ENCODE measurements around the gene SSH3. TPM values are rescaled to one million over a fixed set of nuclear protein-coding genes. Genes with fewer than 3 reads are reported as not detected.

The SSH3 gene
- total RNA-seq, 1 donor from 2014 or later: 6.8 TPM

DNA sequence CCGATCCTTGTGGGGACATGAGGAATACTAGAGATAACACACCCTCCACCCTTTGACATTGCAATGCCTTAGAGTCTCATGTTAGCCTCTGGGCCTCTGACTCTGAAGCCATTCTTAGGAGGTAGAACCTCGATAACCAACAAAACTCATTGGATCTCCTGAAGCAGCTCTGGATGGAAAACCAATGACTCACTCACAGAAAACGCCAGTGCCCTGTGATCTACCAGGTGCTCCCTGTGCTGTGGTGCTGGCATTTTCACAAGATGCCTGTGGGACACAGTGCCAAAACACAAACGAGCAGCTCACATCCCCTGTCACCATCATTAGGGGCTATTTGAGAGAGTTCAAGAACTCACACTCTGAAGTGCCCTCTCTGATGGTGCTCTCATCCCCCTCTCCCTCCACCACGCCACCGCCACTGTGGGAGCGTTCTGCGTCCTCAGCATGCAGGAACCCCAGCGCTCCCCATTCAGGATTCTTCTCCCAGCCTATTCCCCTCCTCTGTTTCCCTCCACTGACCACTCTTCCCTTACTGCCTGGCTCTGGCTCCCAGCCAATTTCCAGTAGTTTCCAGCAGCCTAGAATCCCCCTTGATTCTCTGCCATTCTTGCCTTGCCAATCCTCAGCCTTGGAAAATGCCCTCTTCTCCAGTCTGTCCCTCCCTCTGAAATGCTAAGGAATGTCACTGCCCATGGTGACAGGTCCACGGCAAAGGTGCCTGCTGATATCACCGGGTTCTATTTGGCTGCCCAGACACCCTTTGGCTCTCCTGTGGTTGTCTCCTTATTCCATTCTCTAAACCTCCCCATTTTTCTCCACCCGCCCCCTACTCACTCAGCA lies 54.7 kb downstream of the SSH3 start:
- Histone ChIP-seq H3K36me3 (ENCODE audit: control insufficient read depth in 3 of 3, insufficient read depth in 3 of 3, low read length in 3 of 3) (no peaks in the 10 kb centered on the region), H3K27me3 (ENCODE audit: control insufficient read depth in 3 of 3, insufficient read depth in 3 of 3, low read length in 3 of 3) (no peaks in the 10 kb centered on the region), H3K4me1 (ENCODE audit: control insufficient read depth in 3 of 3, insufficient read depth in 3 of 3, low read length in 3 of 3) (peaks cover 15 to 48% (median 43%) of the 10 kb centered on the region in 3 donors), H3K4me3 (ENCODE audit: low read length in 3 of 3) (no peak overlapping the region), H3K27ac (ENCODE audit: low read depth, low read length) (peak overlapping the region; percentile 40), H3K9ac (ENCODE audit: low read depth in 1 of 3, low read length in 3 of 3) (peak overlapping the region in 1 of 3 donors; percentile 64), H3K9me3 (ENCODE audit: control insufficient read depth in 3 of 3, low read length in 3 of 3) (no peaks in the 10 kb centered on the region)

Small RNA genes within 50 kb of the gene (small RNA-seq; reads per million reads assigned to genes)
- not detected for gene RN7SKP239

Other genes with a start within 250 kb of the SSH3 start
- 7.8 TPM for gene RHOD, start 246.7 kb upstream of the SSH3 start, total RNA-seq
- gene KDM2A, start 184.3 kb upstream of the SSH3 start, total RNA-seq: 43.8 TPM
- 27.7 TPM for gene GRK2, start 37.1 kb upstream of the SSH3 start, total RNA-seq
- 12.5 TPM for gene ANKRD13D, start 14.2 kb upstream of the SSH3 start, total RNA-seq
- 14.6 TPM for gene POLD4, start 50.0 kb downstream of the SSH3 start, total RNA-seq
- gene CLCF1, start 70.1 kb downstream of the SSH3 start, total RNA-seq: 1.0 TPM
- 2.6 TPM for gene RAD9A, start 88.5 kb downstream of the SSH3 start, total RNA-seq
- gene PPP1CA, start 98.3 kb downstream of the SSH3 start, total RNA-seq: 163 TPM
- 1.0 TPM for gene TBC1D10C, start 100.6 kb downstream of the SSH3 start, total RNA-seq
- 17.2 TPM for gene CARNS1, start 112.1 kb downstream of the SSH3 start, total RNA-seq
- gene RPS6KB2, start 125.0 kb downstream of the SSH3 start, total RNA-seq: 23.5 TPM
- gene PTPRCAP, start 134.2 kb downstream of the SSH3 start, total RNA-seq: not detected
- 34.4 TPM for gene CORO1B, start 139.9 kb downstream of the SSH3 start, total RNA-seq
- not detected for gene GPR152, start 149.2 kb downstream of the SSH3 start, total RNA-seq
- 0.52 TPM for gene CABP4, start 151.8 kb downstream of the SSH3 start, total RNA-seq
- 17.2 TPM for gene TMEM134, start 165.7 kb downstream of the SSH3 start, total RNA-seq
- gene AIP, start 179.5 kb downstream of the SSH3 start, total RNA-seq: 84.5 TPM
- gene PITPNM1, start 201.8 kb downstream of the SSH3 start, total RNA-seq: 5.7 TPM
- gene CDK2AP2, start 204.6 kb downstream of the SSH3 start, total RNA-seq: 2.6 TPM
- not detected for gene CABP2, start 219.9 kb downstream of the SSH3 start, total RNA-seq